NCI-H2081 treated with DMSO at 0.1 percent for 48 hours (cell line): ENCODE results near the gene SDSL.

ENCODE experiments used
- DNase-seq: peaks from one replicate; lab custom pipeline; 2025; lab: John Stamatoyannopoulos, UW

SDSL gene

GRCh38 chr12:113420996-113421595 is 1.1 kb upstream of the SDSL start:
- no peak for DNase-seq

GRCh38 chr12:113422886-113423669 is 898 bp downstream of the SDSL start:
- DNase-seq, result no peak

- no peak for DNase-seq
Observed at GRCh38 chr12:113424456-113424855, 2.3 kb downstream of the SDSL start.

GRCh38 chr12:113424915-113425823 is 3.0 kb downstream of the SDSL start:
- DNase-seq, result no peak

- no peak for DNase-seq
Observed at GRCh38 chr12:113425960-113426453, 3.8 kb downstream of the SDSL start.

GRCh38 chr12:113427882-113428281 is 5.7 kb downstream of the SDSL start:
- DNase-seq, result no peak

GRCh38 chr12:113428482-113428881 is 6.3 kb downstream of the SDSL start:
- no peak for DNase-seq

- no peak for DNase-seq
Observed at GRCh38 chr12:113432986-113433385, 10.8 kb downstream of the SDSL start.

GRCh38 chr12:113435367-113435766 is 13.2 kb downstream of the SDSL start:
- no peak for DNase-seq

GRCh38 chr12:113436586-113436985 is 14.4 kb downstream of the SDSL start:
- no peak for DNase-seq

- no peak for DNase-seq
Observed at GRCh38 chr12:113436993-113437728, 15.0 kb downstream of the SDSL start.

- no peak for DNase-seq
Observed at GRCh38 chr12:113437729-113438100, 15.5 kb downstream of the SDSL start.

- no peak for DNase-seq
Observed at GRCh38 chr12:113438523-113439300, 16.5 kb downstream of the SDSL start.

- no peak for DNase-seq
Observed at GRCh38 chr12:113439301-113439597, 17.1 kb downstream of the SDSL start.

GRCh38 chr12:113439606-113440030 is 17.4 kb downstream of the SDSL start:
- no peak for DNase-seq

- no peak for DNase-seq
Observed at GRCh38 chr12:113440336-113440735, 18.2 kb downstream of the SDSL start.

- no peak for DNase-seq
Observed at GRCh38 chr12:113440947-113441782, 19.0 kb downstream of the SDSL start.

- DNase-seq, result no peak
Observed at GRCh38 chr12:113443030-113443539, 20.9 kb downstream of the SDSL start.

- no peak for DNase-seq
Observed at GRCh38 chr12:113445544-113446171, 23.5 kb downstream of the SDSL start.

GRCh38 chr12:113448873-113449272 is 26.7 kb downstream of the SDSL start:
- no peak for DNase-seq
